ENCODE data around the gene SLC22A17. TPM values are rescaled to one million over a fixed set of nuclear protein-coding genes. Genes with fewer than 3 reads are reported as not detected.

Gene SLC22A17
- total and polyA plus RNA-seq, 11 donors, result 7.2 to 14.9 (median 9.8) TPM

GRCh38 chr14:23360496-23360895 is 7.8 kb upstream of the SLC22A17 start:
- H3K9me3 ChIP-seq, result no peaks in the 10 kb centered on the region
- H3K4me3 ChIP-seq, result no peak overlapping the region
- H3K27ac ChIP-seq, result peak overlapping the region in 1 of 12 donors; percentile 43
- 62 to 89% (median 67%) methylated on average over 3 to 11 of the region's 11 CpGs for WGBS, 4 donors
- peak in 1 of 4 donors; percentile 30 for ATAC-seq
- intact Hi-C loops (cut with DNase I), result loop anchor here in 1 of 10 donors (5.0 kb wide), 1 partner anchor 33 kb away; no protein-coding TSS in a partner anchor
- H3K4me1 ChIP-seq, result peaks cover 0 to 26% (median under 1%) of the 10 kb centered on the region in 12 donors
- H3K27me3 ChIP-seq, result peaks cover 0 to 25% (median 0%) of the 10 kb centered on the region in 9 donors
- TF ChIP-seq CTCF (IDR thresholded peaks at IDR 0.05), result peak in 3 of 12 donors; percentile 8 to 17 (median 17)
- no peak for TF ChIP-seq POLR2A (IDR thresholded peaks at IDR 0.05)
- H3K36me3 ChIP-seq, result peaks cover 0 to 8% (median 0%) of the 10 kb centered on the region in 9 donors
- peak in 1 of 5 donors; percentile 49 for DNase-seq

GRCh38 chr14:23359722-23360447 is 7.2 kb upstream of the SLC22A17 start:
- Histone ChIP-seq H3K9me3 (no peaks in the 10 kb centered on the region), H3K36me3 (peaks cover 0 to 8% (median 0%) of the 10 kb centered on the region in 9 donors), H3K27me3 (peaks cover 0 to 19% (median 0%) of the 10 kb centered on the region in 9 donors), H3K4me3 (no peak overlapping the region), H3K27ac (peak overlapping the region in 1 of 12 donors; percentile 43), H3K4me1 (peaks cover 0 to 26% (median 0%) of the 10 kb centered on the region in 12 donors)
- DNase-seq (no peak), ATAC-seq (no peak)
- no peak for TF ChIP-seq CTCF (IDR thresholded peaks at IDR 0.05)
- TF ChIP-seq POLR2A (IDR thresholded peaks at IDR 0.05), result no peak
- WGBS, 4 donors, result 89 to 92% (median 90%) methylated on average over 20 to 22 of the region's 22 CpGs
- intact Hi-C loops (cut with DNase I), result loop anchor here in 1 of 10 donors (5.0 kb wide), 1 partner anchor 33 kb away; no protein-coding TSS in a partner anchor

GRCh38 chr14:23359167-23359626 is 6.5 kb upstream of the SLC22A17 start:
- no peak overlapping the region for H3K27ac ChIP-seq
- peaks cover 0 to 26% (median 0%) of the 10 kb centered on the region in 12 donors for H3K4me1 ChIP-seq
- H3K4me3 ChIP-seq, result no peak overlapping the region
- intact Hi-C loops (cut with DNase I), result no loop called here
- ATAC-seq (no peak), DNase-seq (no peak)
- peaks cover 0 to 12% (median 0%) of the 10 kb centered on the region in 9 donors for H3K27me3 ChIP-seq
- H3K9me3 ChIP-seq, result no peaks in the 10 kb centered on the region
- peaks cover 0 to 8% (median 0%) of the 10 kb centered on the region in 9 donors for H3K36me3 ChIP-seq
- 70 to 82% (median 79%) methylated on average over 7 to 11 of the region's 11 CpGs for WGBS, 4 donors
- no peak for TF ChIP-seq CTCF (IDR thresholded peaks at IDR 0.05)
- no peak for TF ChIP-seq POLR2A (IDR thresholded peaks at IDR 0.05)

GRCh38 chr14:23358553-23359166 is 6.0 kb upstream of the SLC22A17 start:
- Histone ChIP-seq H3K27me3 (peaks cover 0 to 6% (median 0%) of the 10 kb centered on the region in 9 donors), H3K4me3 (no peak overlapping the region), H3K4me1 (peaks cover 0 to 22% (median 0%) of the 10 kb centered on the region in 12 donors), H3K9me3 (no peaks in the 10 kb centered on the region), H3K36me3 (peaks cover 0 to 8% (median 0%) of the 10 kb centered on the region in 9 donors), H3K27ac (no peak overlapping the region)
- TF ChIP-seq CTCF (IDR thresholded peaks at IDR 0.05), result no peak
- no peak for TF ChIP-seq POLR2A (IDR thresholded peaks at IDR 0.05)
- WGBS, 4 donors, result 73 to 83% (median 80%) methylated on average over 11 to 12 of the region's 12 CpGs
- intact Hi-C loops (cut with DNase I), result no loop called here
- DNase-seq, result no peak
- peak in 1 of 4 donors; percentile 7 for ATAC-seq

Data from heart left ventricle (tissue), 16 donors.